Activated naive CD4-positive, alpha-beta T cell treated with anti-CD3 and anti-CD28 coated beads, Interleukin-2, amount 50 U/mL, for 16 hours (primary cell): ENCODE data around the gene PARG.
"Not testable (repeated sequence)": the region's sequence is repeated elsewhere in the genome, so short reads cannot be mapped to it uniquely, and the experiment has no call there.

ENCODE experiments used
- DNase-seq: peaks from one replicate; pipeline ENCODE4 v3.0.0-alpha.2; 2020

PARG gene

GRCh38 chr10:49819234-49819958 lies 122.4 kb downstream of the PARG start:
- DNase-seq: no peak

DNA sequence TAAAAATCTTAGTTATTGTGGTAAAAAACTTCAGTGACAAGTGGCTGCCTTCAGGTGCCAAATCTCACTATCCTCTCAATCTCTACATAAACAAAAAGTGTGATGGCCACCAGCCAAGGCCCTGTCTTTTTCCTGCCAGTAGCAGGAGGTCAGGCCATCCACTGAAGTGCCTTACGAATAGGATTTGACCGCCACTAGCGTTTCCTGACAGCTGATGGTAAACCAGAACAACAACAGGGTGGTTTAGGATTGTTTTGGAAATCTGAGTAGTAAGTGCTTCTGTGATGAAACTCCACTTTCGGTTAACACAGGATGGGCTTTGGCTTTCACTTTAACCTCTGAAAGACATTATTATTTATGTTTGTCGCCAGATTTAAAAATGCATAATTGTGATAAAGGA lies 124.0 kb downstream of the PARG start:
- no peak for DNase-seq

GRCh38 chr10:49803988-49804387 lies 137.8 kb downstream of the PARG start:
- DNase-seq: no peak

GRCh38 chr10:49798275-49798674 lies 143.6 kb downstream of the PARG start:
- no peak for DNase-seq

DNA sequence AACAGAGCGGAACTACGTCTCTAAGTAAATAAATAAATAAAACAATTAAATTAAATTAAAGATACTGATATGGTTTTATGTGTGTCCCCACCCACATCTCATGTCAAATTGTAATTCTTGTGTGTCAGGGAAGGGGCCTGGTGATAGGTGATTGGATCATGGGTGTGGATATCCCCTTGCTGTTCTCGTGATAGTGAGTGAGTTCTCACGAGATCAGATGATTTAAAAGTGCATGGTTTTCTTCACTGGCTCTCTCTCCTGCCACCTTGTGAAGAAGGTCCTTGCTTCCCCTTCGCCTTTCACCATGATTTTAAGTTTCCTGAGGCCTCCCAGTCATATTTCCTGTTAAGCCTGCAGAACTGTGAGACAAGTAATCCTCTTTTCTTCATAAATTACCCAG lies 150.7 kb downstream of the PARG start:
- DNase-seq: no peak

GRCh38 chr10:49784681-49785080 lies 157.1 kb downstream of the PARG start:
- no peak for DNase-seq

DNA sequence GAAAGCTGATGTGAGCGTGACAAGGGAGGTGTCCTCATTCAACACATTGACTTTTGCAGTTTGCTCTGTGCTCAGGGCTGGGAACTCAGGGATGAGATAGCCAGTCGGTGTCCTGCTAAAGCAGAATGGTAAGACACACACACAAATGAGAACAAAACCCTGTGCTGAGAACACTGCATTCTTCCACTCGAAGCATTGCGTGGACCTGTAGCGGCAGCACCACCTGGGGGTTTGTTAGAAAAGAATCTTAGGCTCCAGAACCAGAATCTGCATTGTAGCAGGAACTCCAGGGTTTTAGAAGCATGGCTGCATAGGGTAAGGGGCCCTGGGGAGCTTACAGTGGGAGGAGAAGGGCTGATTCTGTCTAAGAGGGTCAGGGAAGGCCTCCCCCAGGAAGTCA lies 158.2 kb downstream of the PARG start:
- DNase-seq: no peak

DNA sequence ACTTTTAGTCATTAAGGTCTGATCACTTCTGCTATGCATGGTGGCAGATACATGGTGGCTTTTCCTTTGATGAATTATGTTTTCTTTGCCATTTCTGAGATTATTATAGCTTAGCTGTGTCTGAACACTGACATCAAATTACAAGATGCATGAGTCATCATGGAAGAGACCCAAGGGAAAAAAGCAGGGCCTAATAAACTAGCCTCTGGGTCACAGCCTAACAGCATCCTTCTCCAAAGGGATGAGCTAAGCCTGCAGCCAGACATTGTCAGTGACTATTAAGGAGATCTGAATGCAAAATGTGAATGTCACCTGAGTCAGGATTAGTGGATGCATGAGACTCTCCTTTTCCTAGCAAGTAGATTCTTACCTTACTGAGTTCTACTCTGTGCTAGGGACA lies 160.6 kb downstream of the PARG start:
- no peak for DNase-seq

GRCh38 chr10:49778197-49778596 lies 163.6 kb downstream of the PARG start:
- no peak for DNase-seq

GRCh38 chr10:49776851-49777250 lies 165.0 kb downstream of the PARG start:
- DNase-seq: no peak

GRCh38 chr10:49775014-49775413 lies 166.8 kb downstream of the PARG start:
- DNase-seq: no peak

DNA sequence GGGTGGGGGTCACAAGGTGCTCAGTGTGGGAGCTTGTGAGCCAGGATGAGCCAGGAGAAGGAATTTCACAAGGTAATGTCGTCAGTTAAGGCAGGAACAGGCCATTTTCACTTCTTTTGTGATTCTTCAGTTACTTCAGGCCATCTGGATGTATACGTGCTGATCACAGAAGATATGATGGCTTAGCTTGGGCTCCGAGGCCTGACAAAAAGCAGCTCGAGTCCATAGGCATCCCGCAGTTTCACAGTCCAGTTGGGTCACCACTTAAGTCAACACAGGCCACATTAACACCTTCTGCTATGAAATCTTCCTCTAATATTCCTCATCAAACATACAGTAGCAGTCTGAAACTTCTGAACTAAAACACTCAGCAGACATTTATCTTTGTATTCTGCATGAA lies 168.9 kb downstream of the PARG start:
- not testable (repeated sequence) for DNase-seq

DNA sequence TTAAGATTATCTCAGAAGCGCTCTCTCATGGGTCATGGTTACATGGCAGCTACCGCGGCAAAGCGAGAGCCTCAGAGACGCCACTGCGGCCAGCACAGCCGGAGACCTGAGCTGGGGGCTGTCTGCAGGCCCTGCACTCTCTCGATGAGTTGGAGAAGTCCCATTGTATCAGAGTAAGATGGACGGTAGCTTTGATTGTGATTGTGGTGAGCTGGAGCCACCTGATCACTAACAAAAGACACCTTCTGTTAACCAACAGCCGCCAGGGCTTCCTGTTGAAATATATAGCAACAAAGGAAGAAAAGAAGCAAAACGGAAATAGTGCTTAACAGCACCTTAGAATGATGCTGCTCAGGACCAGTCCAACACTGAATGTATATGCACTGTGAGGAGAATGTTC lies 170.8 kb downstream of the PARG start:
- not testable (repeated sequence) for DNase-seq

- no peak for DNase-seq
Observed at GRCh38 chr10:49769692-49770091, 172.1 kb downstream of the PARG start.

DNA sequence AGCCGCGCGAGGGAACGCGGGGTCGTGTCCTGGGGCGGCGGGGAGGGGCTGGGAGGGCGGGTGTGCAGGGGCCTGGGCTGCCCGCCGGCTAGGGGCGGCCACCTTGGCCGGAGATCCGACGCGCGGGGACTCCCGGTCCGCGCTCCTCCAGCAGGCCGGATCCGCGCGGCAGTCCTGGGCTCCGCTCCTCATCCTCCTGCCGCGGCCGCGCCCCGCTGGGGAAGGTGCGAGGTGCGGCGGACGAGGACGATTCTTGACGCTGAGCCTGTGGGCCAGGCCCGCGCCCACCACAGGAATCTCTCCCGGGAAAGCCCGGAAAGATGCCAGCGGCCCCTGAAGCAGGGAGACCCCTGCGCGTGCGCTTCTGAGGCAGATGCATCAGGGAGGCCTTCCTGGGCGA lies 173.1 kb downstream of the PARG start:
- no peak for DNase-seq

DNA sequence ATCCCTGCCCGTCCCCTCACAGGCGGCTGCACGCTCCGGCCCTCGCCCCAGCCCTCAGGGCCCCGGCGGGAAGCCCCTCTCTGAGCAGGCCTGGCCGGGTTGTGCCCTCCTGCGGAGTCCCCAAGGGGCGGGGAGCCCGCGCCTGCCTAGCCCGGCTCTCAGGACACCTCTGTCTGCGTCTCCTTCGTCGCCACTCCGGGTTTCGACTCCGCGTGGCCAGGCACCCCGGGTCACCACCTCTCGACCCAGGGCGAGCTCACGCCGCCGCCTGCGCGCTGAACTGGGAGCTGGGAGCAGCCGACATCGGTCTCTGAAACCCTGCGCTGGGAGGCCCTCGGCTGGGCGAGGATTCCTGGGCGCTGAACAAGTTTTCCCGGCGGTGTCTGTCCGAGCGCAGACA lies 173.5 kb downstream of the PARG start:
- DNase-seq: no peak
